ENCODE data around the gene NANP. TPM values are rescaled to one million over a fixed set of nuclear protein-coding genes. Genes with fewer than 3 reads are reported as not detected.
"Not testable (repeated sequence)": the region's sequence is repeated elsewhere in the genome, so short reads cannot be mapped to it uniquely, and the experiment has no call there.

Gene NANP, protein sequence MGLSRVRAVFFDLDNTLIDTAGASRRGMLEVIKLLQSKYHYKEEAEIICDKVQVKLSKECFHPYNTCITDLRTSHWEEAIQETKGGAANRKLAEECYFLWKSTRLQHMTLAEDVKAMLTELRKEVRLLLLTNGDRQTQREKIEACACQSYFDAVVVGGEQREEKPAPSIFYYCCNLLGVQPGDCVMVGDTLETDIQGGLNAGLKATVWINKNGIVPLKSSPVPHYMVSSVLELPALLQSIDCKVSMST
- 3.6 TPM for total RNA-seq
- long read RNA-seq, transcript NANP-201 (2 exons, 3,964 nt) = major isoform, 9 of 13 reads
- long read RNA-seq, partial matches to known transcripts = 0 of 13 reads
- long read RNA-seq, other reads (novel, unspliced or antisense) = 4 of 13 reads

- ATAC-seq (peak; percentile 95), DNase-seq (peak; percentile 98)
- intact Hi-C loops (cut with micrococcal nuclease) = no loop called here
Observed at GRCh38 chr20:25623736-25624499, at the start of gene NANP. Gene NANP (minus strand): TSS chr20:25624014. CDS start chr20:25623948, 66 bp downstream.

DNA sequence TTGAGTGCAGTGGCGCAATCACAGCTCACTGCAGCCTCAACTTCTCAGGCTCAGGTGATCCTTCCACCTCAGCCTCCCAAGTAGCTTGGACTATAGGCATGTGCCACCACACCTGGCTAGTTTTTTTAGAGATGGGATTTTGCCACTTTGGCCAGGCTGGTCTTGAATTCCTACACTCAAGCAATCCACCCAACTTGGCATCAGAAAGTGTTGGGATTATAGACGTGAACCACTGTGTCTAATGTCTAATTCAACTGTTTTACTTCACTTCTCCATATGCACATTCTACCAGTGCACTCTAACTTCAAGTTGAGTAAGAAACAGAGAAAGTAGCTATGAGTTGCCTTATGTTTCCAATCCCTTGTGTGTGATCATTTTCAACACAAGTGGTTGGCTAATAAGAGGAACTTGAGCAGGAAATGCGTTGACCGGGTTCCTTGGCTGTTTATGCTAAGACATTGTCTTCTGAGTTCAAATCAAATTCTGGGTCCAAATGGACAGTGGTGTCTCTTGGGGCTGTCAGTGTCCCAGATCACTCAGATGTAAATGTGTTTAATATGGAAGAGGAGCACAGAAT, 48.9 kb upstream of the NANP start:
- intact Hi-C loops (cut with micrococcal nuclease) = no loop called here
- ATAC-seq (no peak), DNase-seq (no peak)

- no peak for ATAC-seq
- intact Hi-C loops (cut with micrococcal nuclease) = no loop called here
Observed at GRCh38 chr20:25669826-25670422, 46.1 kb upstream of the NANP start.

GRCh38 chr20:25668446-25668845, 44.6 kb upstream of the NANP start:
- ATAC-seq = no peak
- no peak for DNase-seq
- intact Hi-C loops (cut with micrococcal nuclease) = no loop called here

More at GRCh38 chr20:25669826-25670422, 46.1 kb upstream of the NANP start:
- no peak for DNase-seq

GRCh38 chr20:25659999-25660398, 36.2 kb upstream of the NANP start:
- DNase-seq (no peak), ATAC-seq (no peak)
- intact Hi-C loops (cut with micrococcal nuclease) = no loop called here

DNA sequence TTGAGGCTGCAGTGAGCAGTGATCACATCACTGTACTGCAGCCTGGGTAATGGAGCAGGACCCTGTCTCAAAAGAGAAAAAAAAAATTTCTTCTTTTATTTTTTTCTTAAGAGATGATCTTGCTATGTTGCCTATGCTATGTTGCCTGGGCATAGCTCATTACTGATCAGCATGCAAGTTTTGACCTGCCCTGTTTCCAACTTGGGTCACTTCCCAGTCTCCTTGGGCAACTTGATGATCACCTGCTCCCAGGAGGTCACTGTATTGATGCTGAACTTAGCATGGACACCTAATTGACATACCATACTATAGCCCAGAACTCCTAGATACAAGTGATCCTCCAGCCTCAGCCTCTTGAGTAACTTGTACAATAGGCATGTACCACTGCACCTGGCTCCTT, 30.7 kb upstream of the NANP start:
- intact Hi-C loops (cut with micrococcal nuclease) = no loop called here
- ATAC-seq = no peak
- no peak for DNase-seq

DNA sequence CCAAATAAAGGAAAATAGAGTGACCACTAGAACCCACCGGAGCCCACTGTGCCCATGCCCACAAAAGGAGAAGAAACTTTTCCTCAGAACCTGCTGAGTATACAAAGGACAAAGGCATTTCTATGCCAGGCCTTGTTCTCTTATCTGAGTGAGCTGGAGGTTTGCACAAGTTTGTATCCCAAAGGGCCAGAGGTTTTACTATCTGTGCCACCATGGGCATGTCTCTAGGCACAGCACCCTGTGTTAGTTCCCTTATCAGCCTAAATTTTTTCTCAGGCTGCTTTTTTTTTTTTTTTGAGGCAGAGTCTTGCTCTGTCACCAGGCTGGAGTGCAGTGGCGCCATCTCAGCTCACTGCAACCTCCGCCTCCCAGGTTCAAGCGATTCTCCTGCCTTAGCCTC, 29.1 kb upstream of the NANP start:
- DNase-seq; ATAC-seq; intact Hi-C loops (cut with micrococcal nuclease): not testable (repeated sequence)

DNA sequence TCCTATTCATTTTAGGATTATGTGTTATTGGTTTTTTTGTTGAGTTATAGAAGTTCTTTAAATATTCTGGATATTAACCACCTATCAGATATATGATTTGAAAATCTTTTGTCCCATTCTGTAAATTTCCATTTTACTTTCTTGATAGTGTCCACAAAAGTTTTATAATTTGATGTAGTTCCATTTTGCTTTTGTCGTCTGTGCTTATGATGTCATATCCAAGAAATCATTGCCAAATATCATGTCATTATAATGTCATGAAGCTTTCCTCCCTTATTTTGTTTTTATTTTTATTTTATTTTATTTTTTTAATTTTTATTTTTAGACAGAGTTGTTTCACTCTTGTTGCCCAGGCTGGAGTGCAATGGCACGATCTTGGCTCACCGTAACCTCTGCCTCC, 21.0 kb upstream of the NANP start:
- intact Hi-C loops (cut with micrococcal nuclease) = no loop called here
- DNase-seq (no peak), ATAC-seq (no peak)

- intact Hi-C loops (cut with micrococcal nuclease) = no loop called here
- DNase-seq (no peak), ATAC-seq (no peak)
Observed at GRCh38 chr20:25643716-25644115, 19.9 kb upstream of the NANP start.

GRCh38 chr20:25637247-25637646, 13.4 kb upstream of the NANP start:
- intact Hi-C loops (cut with micrococcal nuclease) = no loop called here
- DNase-seq (no peak), ATAC-seq (no peak)

- DNase-seq (no peak), ATAC-seq (no peak)
- intact Hi-C loops (cut with micrococcal nuclease) = no loop called here
Observed at GRCh38 chr20:25632940-25633790, 9.4 kb upstream of the NANP start.

GRCh38 chr20:25630615-25631014, 6.8 kb upstream of the NANP start:
- intact Hi-C loops (cut with micrococcal nuclease); ATAC-seq; DNase-seq: not testable (repeated sequence)

GRCh38 chr20:25629816-25630499, 6.1 kb upstream of the NANP start:
- ATAC-seq (no peak), DNase-seq (no peak)
- intact Hi-C loops (cut with micrococcal nuclease) = no loop called here

GRCh38 chr20:25626779-25627178, 3.0 kb upstream of the NANP start:
- ATAC-seq (no peak), DNase-seq (no peak)
- intact Hi-C loops (cut with micrococcal nuclease) = no loop called here

DNA sequence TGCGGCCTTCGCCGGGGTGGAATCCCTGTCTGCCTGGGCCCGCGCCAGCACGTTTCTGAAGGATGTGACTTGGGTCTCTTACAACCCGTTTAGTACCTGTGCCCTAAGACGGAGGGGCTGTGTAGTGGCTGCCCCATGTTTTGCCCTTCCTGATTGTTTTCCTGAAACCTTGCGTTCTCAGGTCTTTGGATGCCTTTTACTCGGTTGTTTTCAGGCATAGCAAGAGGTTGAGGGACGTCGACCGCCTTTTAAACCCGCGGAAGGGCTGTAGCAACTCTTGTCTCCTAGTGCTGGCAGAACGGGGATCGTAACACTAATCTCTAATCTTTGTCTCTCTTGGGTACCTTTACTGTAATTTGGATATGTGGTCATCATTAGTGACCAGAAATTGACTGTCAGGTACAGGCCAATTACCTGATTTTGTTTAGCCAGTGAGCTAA, 706 bp upstream of the NANP start:
- DNase-seq (no peak), ATAC-seq (no peak)
- intact Hi-C loops (cut with micrococcal nuclease) = no loop called here

GRCh38 chr20:25623225-25623735, 534 bp downstream of the NANP start:
- intact Hi-C loops (cut with micrococcal nuclease) = no loop called here
- DNase-seq (peak; percentile 65), ATAC-seq (peak; percentile 62)

GRCh38 chr20:25622450-25623224, 1.2 kb downstream of the NANP start:
- intact Hi-C loops (cut with micrococcal nuclease) = no loop called here
- no peak for ATAC-seq
- no peak for DNase-seq
